Prostate gland (tissue), 2 donors: ENCODE measurements around the gene SASH1. TPM values are rescaled to one million over a fixed set of nuclear protein-coding genes. Genes with fewer than 3 reads are reported as not detected.

Experiments used
- DNase-seq: peaks from one replicate; pipeline ENCODE4 v3.0.0-alpha.2; 2019; ENCODE audit warnings: low spot score
- H3K27ac ChIP-seq, 2 donors: fragments of 200-600 bp; sonication (generic); 2 replicates each; pipeline ENCODE4 v1.5.1; 2017 to 2019
- H3K27me3 ChIP-seq: fragments of 200-600 bp; sonication (generic); replicated peaks from 2 replicates; pipeline ENCODE4 v1.5.1; 2019; ENCODE audit not compliant: insufficient read depth
- H3K36me3 ChIP-seq, 2 donors: fragments of 200-600 bp; sonication (generic); 1 replicate in 1 of 2; 2 replicates in 1 of 2; pipeline versions ENCODE4 v1.5.1 to v1.8.1; 2017 to 2019
- H3K4me1 ChIP-seq: fragments of 200-600 bp; sonication (generic); replicated peaks from 2 replicates; pipeline ENCODE4 v1.5.1; 2019
- H3K4me3 ChIP-seq, 2 donors: fragments of 200-600 bp; sonication (generic); 2 replicates each; pipeline ENCODE4 v1.5.1; 2017 to 2019
- H3K9me3 ChIP-seq: fragments of 200-600 bp; sonication (generic); 2 replicates; pipeline ENCODE4 v1.5.1; 2017
- POLR2A ChIP-seq: fragments of 450-650 bp; IDR thresholded peaks from one replicate; pipeline ENCODE4 v1.6.1; 2016; ENCODE audit warnings: antibody characterized with exemption, mild to moderate bottlenecking
- POLR2AphosphoS5 ChIP-seq: sonication (generic); formaldehyde crosslinking; IDR thresholded peaks from one replicate; pipeline ENCODE4 v1.6.1; 2017; ENCODE audit warnings: antibody characterized with exemption
- WGBS: methylation state at CpG from one replicate; pipeline ENCODE4 v1.1.5; 2018; 5-methylcytosine and 5-hydroxymethylcytosine counted together
- intact Hi-C: fragments of 100-400 bp; cut with DNase I; formaldehyde crosslinking; loops from one replicate; pipeline ENCODE4 v1.14.2; 2022
- total RNA-seq, 2 donors: library from RNA; depleted of rRNA; stranded (reverse); fragments of >200 nt; gene quantifications; one replicate each; pipeline ENCODE4 v1.1.0, GENCODE V29; 2016
- TF ChIP-seq, protein P1 (sequence below), 4 experiments: fragments of 200-600 bp in 2 of 4; fragments of 450-650 bp in 2 of 4; sonication (generic) in 2 of 4; IDR thresholded peaks; 1 replicate in 3 of 4; 2 replicates in 1 of 4; pipeline ENCODE4 v1.5.1; 2016 to 2019; ENCODE audit warnings: antibody characterized with exemption in 4 of 4, mild to moderate bottlenecking in 2 of 4, moderate library complexity in 2 of 4

SASH1 gene
- 10 to 100 TPM; 34.3 to 48.6 TPM for total RNA-seq

- Histone ChIP-seq H3K27me3 (no peaks in the 10 kb centered on the region), H3K27ac (peak within 1 kb of the TSS; percentile 90), H3K4me3 (peak within 1 kb of the TSS; percentile 66 to 70), H3K9me3 (no peaks in the 10 kb centered on the region), H3K36me3 (no peaks in the 10 kb centered on the region), H3K4me1 (no peaks in the 10 kb centered on the region)
- intact Hi-C loops = no loop called here
- TF ChIP-seq, protein P1, sequence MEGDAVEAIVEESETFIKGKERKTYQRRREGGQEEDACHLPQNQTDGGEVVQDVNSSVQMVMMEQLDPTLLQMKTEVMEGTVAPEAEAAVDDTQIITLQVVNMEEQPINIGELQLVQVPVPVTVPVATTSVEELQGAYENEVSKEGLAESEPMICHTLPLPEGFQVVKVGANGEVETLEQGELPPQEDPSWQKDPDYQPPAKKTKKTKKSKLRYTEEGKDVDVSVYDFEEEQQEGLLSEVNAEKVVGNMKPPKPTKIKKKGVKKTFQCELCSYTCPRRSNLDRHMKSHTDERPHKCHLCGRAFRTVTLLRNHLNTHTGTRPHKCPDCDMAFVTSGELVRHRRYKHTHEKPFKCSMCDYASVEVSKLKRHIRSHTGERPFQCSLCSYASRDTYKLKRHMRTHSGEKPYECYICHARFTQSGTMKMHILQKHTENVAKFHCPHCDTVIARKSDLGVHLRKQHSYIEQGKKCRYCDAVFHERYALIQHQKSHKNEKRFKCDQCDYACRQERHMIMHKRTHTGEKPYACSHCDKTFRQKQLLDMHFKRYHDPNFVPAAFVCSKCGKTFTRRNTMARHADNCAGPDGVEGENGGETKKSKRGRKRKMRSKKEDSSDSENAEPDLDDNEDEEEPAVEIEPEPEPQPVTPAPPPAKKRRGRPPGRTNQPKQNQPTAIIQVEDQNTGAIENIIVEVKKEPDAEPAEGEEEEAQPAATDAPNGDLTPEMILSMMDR (IDR thresholded peaks at IDR 0.05) = no peak
- TF ChIP-seq POLR2A (no peak), POLR2AphosphoS5 (peak; percentile 69)
- peak; percentile 61 for DNase-seq
- WGBS = 1% methylated on average over 61 of the region's 67 CpGs
Measured at GRCh38 chr6:148342350-148343046, at the start of gene SASH1. Gene SASH1, plus strand, starts transcription at chr6:148342838. Its CDS starts 230 bp downstream, at chr6:148343068.

DNA sequence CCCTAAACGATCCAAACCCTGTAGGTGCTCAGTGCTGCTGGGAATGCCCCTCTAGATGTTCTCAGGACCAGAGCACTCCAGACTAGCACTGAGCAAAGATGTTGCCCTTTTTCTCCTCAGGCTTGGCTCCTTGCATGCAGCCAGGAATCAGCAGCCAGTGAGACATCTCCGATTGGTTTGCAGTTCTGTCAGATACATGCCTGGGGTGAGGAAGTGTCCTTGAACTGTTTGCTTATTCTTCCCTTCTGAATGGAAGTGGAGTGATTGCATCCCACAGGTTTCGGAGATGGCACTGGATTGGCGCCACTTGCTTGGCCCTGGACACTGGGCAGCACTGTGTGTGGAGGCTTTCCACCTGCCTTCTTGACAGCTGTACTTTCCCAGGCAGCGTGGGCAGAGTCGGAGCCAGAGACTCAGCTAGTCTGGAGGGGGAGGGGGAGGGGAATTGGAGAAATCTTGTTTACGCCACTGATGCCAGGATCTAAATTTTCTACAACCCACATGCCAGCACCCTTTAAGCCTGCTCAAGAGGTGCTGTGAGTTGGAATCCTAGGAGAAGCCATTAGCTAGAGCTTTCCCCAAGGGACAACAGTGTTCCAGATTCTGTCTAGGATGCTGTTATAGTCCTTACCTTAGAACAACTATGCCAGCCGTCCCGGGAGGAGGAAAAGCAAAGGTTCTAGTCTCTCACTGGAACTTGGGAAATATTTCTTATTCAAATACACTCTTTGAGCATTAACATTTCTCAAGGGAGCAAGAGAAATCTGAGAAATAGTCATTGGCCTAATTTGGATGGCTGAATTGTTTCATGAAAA lies 49.2 kb upstream of the SASH1 start:
- TF ChIP-seq POLR2AphosphoS5 (no peak), POLR2A (no peak)
- TF ChIP-seq, protein P1 (IDR thresholded peaks at IDR 0.05) = no peak
- Histone ChIP-seq H3K27me3 (no peaks in the 10 kb centered on the region), H3K27ac (no peak overlapping the region), H3K9me3 (no peaks in the 10 kb centered on the region), H3K36me3 (no peaks in the 10 kb centered on the region), H3K4me3 (no peak overlapping the region), H3K4me1 (no peaks in the 10 kb centered on the region)
- WGBS = 71% methylated on average over 9 of the region's 9 CpGs
- DNase-seq = no peak
- intact Hi-C loops = no loop called here

- H3K4me3 ChIP-seq = no peak overlapping the region
- H3K27ac ChIP-seq = no peak overlapping the region
- no peaks in the 10 kb centered on the region for H3K4me1 ChIP-seq
- 96% methylated on average over 7 of the region's 7 CpGs for WGBS
- no peaks in the 10 kb centered on the region for H3K9me3 ChIP-seq
- DNase-seq = no peak
- intact Hi-C loops = no loop called here
- TF ChIP-seq POLR2A (no peak), POLR2AphosphoS5 (no peak)
- TF ChIP-seq, protein P1 (IDR thresholded peaks at IDR 0.05) = no peak
- no peaks in the 10 kb centered on the region for H3K36me3 ChIP-seq
- no peaks in the 10 kb centered on the region for H3K27me3 ChIP-seq
Measured at GRCh38 chr6:148294059-148294458, 48.6 kb upstream of the SASH1 start.

- no peak overlapping the region for H3K4me3 ChIP-seq
- 80% methylated on average over 7 of the region's 7 CpGs for WGBS
- H3K36me3 ChIP-seq = no peaks in the 10 kb centered on the region
- no peak overlapping the region for H3K27ac ChIP-seq
- H3K9me3 ChIP-seq = no peaks in the 10 kb centered on the region
- no peaks in the 10 kb centered on the region for H3K27me3 ChIP-seq
- TF ChIP-seq POLR2A (no peak), POLR2AphosphoS5 (no peak)
- TF ChIP-seq, protein P1 (IDR thresholded peaks at IDR 0.05) = no peak
- intact Hi-C loops = no loop called here
- DNase-seq = no peak
- H3K4me1 ChIP-seq = no peaks in the 10 kb centered on the region
Measured at GRCh38 chr6:148295261-148295887, 47.3 kb upstream of the SASH1 start.
